ENCODE measurements around the gene POU4F3. TPM values are rescaled to one million over a fixed set of nuclear protein-coding genes. Genes with fewer than 3 reads are reported as not detected.

The POU4F3 gene
- total RNA-seq, 1 experiment from 2014 or later, result 0.15 TPM

DNA sequence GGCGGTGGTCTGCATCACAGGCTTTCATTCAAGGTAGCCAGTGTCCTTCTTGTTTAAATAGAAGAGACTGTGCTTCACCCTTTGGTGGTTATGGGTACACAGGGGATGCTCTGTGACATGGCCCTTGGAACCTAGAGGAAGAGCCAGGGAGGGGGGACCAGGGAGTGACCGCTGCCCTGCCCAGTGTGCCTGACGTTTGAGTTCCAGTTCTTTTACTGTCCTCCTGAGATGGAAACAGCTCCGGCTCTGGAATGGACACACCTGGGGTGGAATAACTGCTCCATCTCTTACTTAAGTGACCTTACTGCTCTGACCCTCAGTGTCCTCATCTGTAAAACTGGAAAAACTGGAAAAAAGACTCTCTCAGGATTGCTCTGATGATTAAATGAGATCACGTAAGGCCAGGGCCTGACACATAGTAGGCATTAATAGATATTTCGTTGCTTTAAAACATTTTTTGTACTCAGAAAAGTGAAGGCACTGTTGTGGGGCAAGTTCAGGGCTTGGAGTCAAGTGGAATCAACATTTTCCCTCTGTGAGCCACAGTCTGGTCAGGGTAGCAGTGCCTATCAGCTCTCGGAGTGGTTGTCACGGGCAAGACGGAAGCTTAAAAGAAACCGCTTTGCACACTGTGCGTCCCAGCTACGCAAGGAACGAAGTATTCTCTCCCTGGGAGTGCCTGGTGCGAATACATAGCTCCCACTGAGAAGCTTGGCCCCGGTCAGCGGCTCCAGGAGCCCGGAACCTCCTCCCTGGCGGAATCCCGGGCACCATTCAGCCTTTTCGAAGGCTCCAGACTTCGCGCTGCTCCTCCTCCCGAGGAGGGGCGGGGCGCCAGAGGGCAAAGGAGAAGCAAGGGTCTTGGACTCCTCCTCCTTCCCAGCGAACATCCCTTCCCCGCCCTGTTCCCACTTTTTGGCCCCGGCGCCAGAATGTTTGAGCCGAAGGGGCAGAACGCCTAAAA lies 5.8 kb downstream of the POU4F3 start:
- Histone ChIP-seq H3K36me3 (ENCODE audit: control insufficient read depth in 1 of 2, insufficient read depth in 2 of 2, low read length in 2 of 2) (no peaks in the 10 kb centered on the region), H3K27ac (ENCODE audit: low read depth, low read length) (no peak overlapping the region), H4K20me1 (ENCODE audit: insufficient read depth) (no peaks in the 10 kb centered on the region), H3K4me1 (ENCODE audit: control insufficient read depth in 1 of 2, insufficient read depth in 2 of 2, low read length in 2 of 2) (no peaks in the 10 kb centered on the region), H3K4me3 (replicated peaks in 1 of 2; ENCODE audit: low read depth in 1 of 2, low read length in 2 of 2) (no peak overlapping the region), H3K9me3 (ENCODE audit: control insufficient read depth in 1 of 2, insufficient read depth in 1 of 2, low read depth in 1 of 2, low read length in 2 of 2) (no peaks in the 10 kb centered on the region), H3K79me2 (ENCODE audit: insufficient read depth, low read length) (no peaks in the 10 kb centered on the region), H2AFZ (ENCODE audit: low read depth, low read length, poor library complexity, severe bottlenecking) (no peak overlapping the region), H3K27me3 (ENCODE audit: insufficient read depth, low read length) (no peaks in the 10 kb centered on the region; the same call in 1 of the 2 replicates), H3K9ac (ENCODE audit: low read length) (no peak overlapping the region), H3K9me2 (ENCODE audit: insufficient read depth) (no peaks in the 10 kb centered on the region), H3K4me2 (ENCODE audit: low read length) (no peak overlapping the region)
- ChIA-PET POLR2A (no interaction called here), RAD21 (ENCODE audit: low non-redundant PET in 1 of 2, low total read pairs in 2 of 2, uncharacterized antibody in 2 of 2, unreplicated experiment in 2 of 2) (no interaction called here), CTCF (no interaction called here)
- BruUV-seq (replicated peaks), result no TSS peak
- no peak for DNase-seq (ENCODE audit: low read depth, low spot score)
- no peak for ATAC-seq
- intact Hi-C loops (cut with micrococcal nuclease), result no loop called here
- TF ChIP-seq SRF (IDR thresholded peaks at IDR 0.05; ENCODE audit: low read depth) (no peak), FOSL1 (IDR thresholded peaks at IDR 0.05; ENCODE audit: low read depth) (no peak), RAD21 (IDR thresholded peaks at IDR 0.05; ENCODE audit: low read depth) (no peak), YY1 (IDR thresholded peaks at IDR 0.05; ENCODE audit: extremely low read depth, insufficient replicate concordance, low read depth, low read length) (no peak), CBX3 (IDR thresholded peaks at IDR 0.05; ENCODE audit: low read depth) (no peak), ZFX (IDR thresholded peaks at IDR 0.05) (no peak), TCF7L2 (IDR thresholded peaks at IDR 0.05; ENCODE audit: borderline replicate concordance, extremely low read depth, insufficient read depth, insufficient read length) (no peak), SP1 (IDR thresholded peaks at IDR 0.05; ENCODE audit: low read depth) (no peak), CEBPB (IDR thresholded peaks at IDR 0.05; ENCODE audit: low read depth) (no peak), EZH2phosphoT487 (IDR thresholded peaks at IDR 0.05; ENCODE audit: borderline replicate concordance) (no peak), REST (IDR thresholded peaks at IDR 0.05; ENCODE audit: low read depth) (no peak), ZNF274 (IDR thresholded peaks at IDR 0.05; ENCODE audit: low read depth, low read length) (no peak), POLR2A (IDR thresholded peaks at IDR 0.05; ENCODE audit: borderline replicate concordance, extremely low read depth, insufficient read depth, insufficient read length) (no peak), EGR1 (IDR thresholded peaks at IDR 0.05; ENCODE audit: low read depth) (no peak)
- TF ChIP-seq, protein P1, sequence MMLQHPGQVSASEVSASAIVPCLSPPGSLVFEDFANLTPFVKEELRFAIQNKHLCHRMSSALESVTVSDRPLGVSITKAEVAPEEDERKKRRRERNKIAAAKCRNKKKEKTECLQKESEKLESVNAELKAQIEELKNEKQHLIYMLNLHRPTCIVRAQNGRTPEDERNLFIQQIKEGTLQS (IDR thresholded peaks at IDR 0.05), result no peak
- TF ChIP-seq, protein P2, sequence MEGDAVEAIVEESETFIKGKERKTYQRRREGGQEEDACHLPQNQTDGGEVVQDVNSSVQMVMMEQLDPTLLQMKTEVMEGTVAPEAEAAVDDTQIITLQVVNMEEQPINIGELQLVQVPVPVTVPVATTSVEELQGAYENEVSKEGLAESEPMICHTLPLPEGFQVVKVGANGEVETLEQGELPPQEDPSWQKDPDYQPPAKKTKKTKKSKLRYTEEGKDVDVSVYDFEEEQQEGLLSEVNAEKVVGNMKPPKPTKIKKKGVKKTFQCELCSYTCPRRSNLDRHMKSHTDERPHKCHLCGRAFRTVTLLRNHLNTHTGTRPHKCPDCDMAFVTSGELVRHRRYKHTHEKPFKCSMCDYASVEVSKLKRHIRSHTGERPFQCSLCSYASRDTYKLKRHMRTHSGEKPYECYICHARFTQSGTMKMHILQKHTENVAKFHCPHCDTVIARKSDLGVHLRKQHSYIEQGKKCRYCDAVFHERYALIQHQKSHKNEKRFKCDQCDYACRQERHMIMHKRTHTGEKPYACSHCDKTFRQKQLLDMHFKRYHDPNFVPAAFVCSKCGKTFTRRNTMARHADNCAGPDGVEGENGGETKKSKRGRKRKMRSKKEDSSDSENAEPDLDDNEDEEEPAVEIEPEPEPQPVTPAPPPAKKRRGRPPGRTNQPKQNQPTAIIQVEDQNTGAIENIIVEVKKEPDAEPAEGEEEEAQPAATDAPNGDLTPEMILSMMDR (IDR thresholded peaks at IDR 0.05 in 2 of 3, conservative IDR thresholded peaks at IDR 0.05 in 1 of 3; ENCODE audit: borderline replicate concordance in 1 of 3, insufficient read depth in 1 of 3, low read depth in 2 of 3, low read length in 2 of 3), result no peak
- TF ChIP-seq, protein P3, sequence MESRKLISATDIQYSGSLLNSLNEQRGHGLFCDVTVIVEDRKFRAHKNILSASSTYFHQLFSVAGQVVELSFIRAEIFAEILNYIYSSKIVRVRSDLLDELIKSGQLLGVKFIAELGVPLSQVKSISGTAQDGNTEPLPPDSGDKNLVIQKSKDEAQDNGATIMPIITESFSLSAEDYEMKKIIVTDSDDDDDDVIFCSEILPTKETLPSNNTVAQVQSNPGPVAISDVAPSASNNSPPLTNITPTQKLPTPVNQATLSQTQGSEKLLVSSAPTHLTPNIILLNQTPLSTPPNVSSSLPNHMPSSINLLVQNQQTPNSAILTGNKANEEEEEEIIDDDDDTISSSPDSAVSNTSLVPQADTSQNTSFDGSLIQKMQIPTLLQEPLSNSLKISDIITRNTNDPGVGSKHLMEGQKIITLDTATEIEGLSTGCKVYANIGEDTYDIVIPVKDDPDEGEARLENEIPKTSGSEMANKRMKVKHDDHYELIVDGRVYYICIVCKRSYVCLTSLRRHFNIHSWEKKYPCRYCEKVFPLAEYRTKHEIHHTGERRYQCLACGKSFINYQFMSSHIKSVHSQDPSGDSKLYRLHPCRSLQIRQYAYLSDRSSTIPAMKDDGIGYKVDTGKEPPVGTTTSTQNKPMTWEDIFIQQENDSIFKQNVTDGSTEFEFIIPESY (IDR thresholded peaks at IDR 0.05; ENCODE audit: extremely low read depth, insufficient replicate concordance, low read length), result no peak
